ENCODE measurements around the gene ZNF423. TPM values are rescaled to one million over a fixed set of nuclear protein-coding genes. Genes with fewer than 3 reads are reported as not detected.

Gene ZNF423
- total and polyA plus RNA-seq, 9 of the 15 experiments (the other 6 are each of a cell fraction or from before 2014, with no cell fraction given), result not detected

- intact Hi-C loops (cut with micrococcal nuclease), result no loop called here
- ATAC-seq (no peak), FAIRE-seq (no peak), DNase-seq (ENCODE audit: extremely low read depth in 1 of 4, low spot score in 3 of 4) (no peak)
- no peak overlapping the region for H3K4me2 ChIP-seq (ENCODE audit: insufficient read depth, low read length)
- H3K27me3 ChIP-seq (ENCODE audit: control insufficient read depth in 2 of 2, insufficient read depth in 2 of 2, low read length in 2 of 2), result peaks cover 18 to 62% of the 10 kb centered on the region in 2 experiments
- H3K4me1 ChIP-seq (replicated peaks in 1 of 2; ENCODE audit: control insufficient read depth in 2 of 2, insufficient read depth in 2 of 2, low read length in 2 of 2), result peaks cover 0 to 5% of the 10 kb centered on the region in 2 experiments; a peak in 2 of 5 replicates
- TF ChIP-seq NCOR1 (IDR thresholded peaks at IDR 0.05) (no peak), FIP1L1 (IDR thresholded peaks at IDR 0.05; ENCODE audit: low read depth, low read length, poor library complexity, severe bottlenecking) (no peak), E2F3 (CRISPR knock-in tag; IDR thresholded peaks at IDR 0.05) (no peak), NR4A1 (CRISPR knock-in tag; IDR thresholded peaks at IDR 0.05) (no peak), NR4A1 (tag; IDR thresholded peaks at IDR 0.05) (no peak), PREB (CRISPR knock-in tag; IDR thresholded peaks at IDR 0.05) (no peak), CBX2 (IDR thresholded peaks at IDR 0.05; ENCODE audit: insufficient read depth, low read length, poor library complexity, severe bottlenecking) (no peak), TFE3 (CRISPR knock-in tag; IDR thresholded peaks at IDR 0.05) (no peak), RFX5 (IDR thresholded peaks at IDR 0.05; ENCODE audit: low read depth, low read length) (no peak), SPI1 (IDR thresholded peaks at IDR 0.05; ENCODE audit: borderline replicate concordance, low read depth, low read length) (no peak), HOMEZ (CRISPR knock-in tag; IDR thresholded peaks at IDR 0.05) (no peak), KLF1 (tag; IDR thresholded peaks at IDR 0.05) (no peak)
- in situ Hi-C loops (cut with MboI), result no loop called here
- H3K9ac ChIP-seq (ENCODE audit: insufficient read depth in 1 of 2, low read depth in 2 of 2, low read length in 2 of 2), result no peak overlapping the region
- ChIA-PET POLR2A (no interaction called here), CTCF (ENCODE audit: low intra/inter-chr PET ratio) (no interaction called here)
- H3K27ac ChIP-seq (ENCODE audit: extremely low read depth, low read depth, low read length), result no peak overlapping the region
- 0 out of 2 replicates have a peak, but pooled peaks cover 5% of the 10 kb centered on the region for H4K20me1 ChIP-seq (replicated peaks; ENCODE audit: control insufficient read depth, insufficient read depth, low read length)
- WGBS (ENCODE audit: insufficient coverage, low coverage, missing lambda C conversion rate), result 2% methylated on average over 8 of the region's 13 CpGs
- H3K4me3 ChIP-seq, result no peak overlapping the region
- H3K9me3 ChIP-seq (replicated peaks; ENCODE audit: control insufficient read depth, insufficient read depth, low read depth, low read length), result no peaks in the 10 kb centered on the region
- H3K36me3 ChIP-seq (ENCODE audit: control insufficient read depth, insufficient read depth, low read length), result no peaks in the 10 kb centered on the region
- no peaks in the 10 kb centered on the region for H3K9me1 ChIP-seq (ENCODE audit: control insufficient read depth, insufficient read depth, low read length)
- no peak overlapping the region for H2AFZ ChIP-seq (ENCODE audit: low read depth, low read length)
- BruUV-seq (replicated peaks), result no TSS peak
- H3K79me2 ChIP-seq (ENCODE audit: control insufficient read depth, insufficient read depth, low read length), result no peaks in the 10 kb centered on the region
Observed at GRCh38 chr16:49835161-49835777, 20.6 kb downstream of the ZNF423 start.
